Measurements from ENCODE around the gene CNKSR3. TPM values are rescaled to one million over a fixed set of nuclear protein-coding genes. Genes with fewer than 3 reads are reported as not detected.

CNKSR3 gene
- total and polyA plus RNA-seq, 2 of the 8 experiments (the other 6 are each of a cell fraction or from before 2014, with no cell fraction given) = 1.2 to 6.2 TPM

DNA sequence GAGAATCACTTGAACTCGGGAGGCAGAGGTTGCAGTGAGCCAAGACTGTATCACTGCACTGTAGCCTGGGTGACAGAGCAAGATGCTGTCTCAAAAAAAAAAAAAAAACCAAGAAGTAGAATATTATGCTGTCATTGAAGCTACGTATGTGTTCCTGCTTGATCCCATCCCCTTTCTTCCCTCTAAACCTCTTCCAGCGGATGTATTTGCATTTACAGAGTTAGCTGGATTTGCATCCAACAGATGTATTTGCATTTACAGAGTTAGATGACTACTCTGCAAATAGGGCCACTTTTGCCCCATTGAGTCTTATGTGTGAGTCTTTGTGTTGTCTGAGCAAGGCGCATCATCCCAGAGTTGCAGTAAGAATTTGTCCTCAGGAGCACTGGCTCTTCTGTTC, 128.9 kb downstream of the CNKSR3 start:
- Histone ChIP-seq H2BK5ac (ENCODE audit: low read depth, low read length) (no peak overlapping the region), H3K9me3 (ENCODE audit: insufficient read depth in 2 of 2, low read depth in 1 of 2, low read length in 1 of 2) (no peaks in the 10 kb centered on the region), H3K4me2 (ENCODE audit: insufficient read depth in 1 of 2, low read depth in 2 of 2, low read length in 2 of 2) (no peak overlapping the region), H3K79me1 (ENCODE audit: low read depth, low read length) (no peaks in the 10 kb centered on the region), H2AFZ (ENCODE audit: low read length) (no peak overlapping the region), H3K23ac (ENCODE audit: insufficient read length) (no peak overlapping the region), H3K9ac (replicated peaks in 1 of 4; ENCODE audit: extremely low read depth in 1 of 4, low read depth in 3 of 4, low read length in 3 of 4) (no peak overlapping the region), H2BK20ac (ENCODE audit: low read length) (no peak overlapping the region), H4K8ac (ENCODE audit: extremely low read depth, insufficient read depth, low read length) (no peak overlapping the region), H2AK5ac (ENCODE audit: low read depth, low read length) (no peak overlapping the region), H4K91ac (replicated peaks; ENCODE audit: insufficient read length, low read length) (no peak overlapping the region), H3K27ac (ENCODE audit: low read depth, low read length) (no peak overlapping the region), H4K20me1 (replicated peaks in 1 of 2; ENCODE audit: control insufficient read depth in 1 of 2, insufficient read depth in 2 of 2, low read length in 2 of 2) (no peaks in the 10 kb centered on the region), H3K23me2 (ENCODE audit: low read depth, low read length) (no peaks in the 10 kb centered on the region), H3K27me3 (replicated peaks in 1 of 4; ENCODE audit: control insufficient read depth in 3 of 4, extremely low read depth in 1 of 4, insufficient read depth in 3 of 4, low read length in 3 of 4) (no peaks in the 10 kb centered on the region), H3K36me3 (ENCODE audit: control insufficient read depth in 2 of 4, insufficient read depth in 4 of 4, low read length in 3 of 4) (no peaks in the 10 kb centered on the region), H4K5ac (ENCODE audit: insufficient read length, low read depth, low read length) (no peak overlapping the region), H3K18ac (ENCODE audit: extremely low read depth, low read length) (no peak overlapping the region), H2BK15ac (ENCODE audit: low read length) (no peak overlapping the region), H2BK12ac (ENCODE audit: low read depth, low read length) (no peak overlapping the region), H3K4me1 (replicated peaks in 1 of 4; ENCODE audit: control insufficient read depth in 3 of 4, insufficient read depth in 4 of 4, low read length in 3 of 4) (0 out of 7 replicates have a peak, but pooled peaks cover 0 to 3% (median 0%) of the 10 kb centered on the region in 4 experiments), H3K14ac (ENCODE audit: insufficient read length) (no peak overlapping the region), H3K56ac (replicated peaks; ENCODE audit: insufficient read length, low read depth, low read length) (no peak overlapping the region), H3K4me3 (ENCODE audit: extremely low read depth in 1 of 4, insufficient read depth in 2 of 4, low read depth in 3 of 4, low read length in 4 of 4) (no peak overlapping the region), H3K79me2 (ENCODE audit: control insufficient read depth in 1 of 2, insufficient read depth in 2 of 2, low read length in 2 of 2) (no peaks in the 10 kb centered on the region), H3K4ac (replicated peaks; ENCODE audit: insufficient read length, low read depth, low read length) (no peak overlapping the region), H2BK120ac (replicated peaks; ENCODE audit: low read depth, low read length) (no peak overlapping the region)
- DNase-seq (ENCODE audit: low read depth in 1 of 2, low spot score in 2 of 2) (no peak), FAIRE-seq (no peak)
- WGBS, 2 experiments (ENCODE audit: extremely low coverage in 1 of 2, insufficient coverage in 1 of 2, insufficient read length in 1 of 2, insufficient replicate concordance in 2 of 2, low coverage in 1 of 2, low lambda C conversion rate in 2 of 2, missing lambda C conversion rate in 1 of 2) = 83% methylated on average over 4 of the region's 4 CpGs; no CpG with 5 or more reads in 1 of the 2 experiments
- POLR2A ChIA-PET (ENCODE audit: partially characterized antibody) = no interaction called here
- CTCF ChIA-PET (ENCODE audit: partially characterized antibody) = interaction anchor here (0.6 to 1.4 kb wide), 2 partner anchors 10 to 270 kb away, joined by 3 to 4 read pairs; no protein-coding TSS in a partner anchor
- no peak for TF ChIP-seq ASH2L (IDR thresholded peaks at IDR 0.05; ENCODE audit: low read length)
- TF ChIP-seq, protein P1, sequence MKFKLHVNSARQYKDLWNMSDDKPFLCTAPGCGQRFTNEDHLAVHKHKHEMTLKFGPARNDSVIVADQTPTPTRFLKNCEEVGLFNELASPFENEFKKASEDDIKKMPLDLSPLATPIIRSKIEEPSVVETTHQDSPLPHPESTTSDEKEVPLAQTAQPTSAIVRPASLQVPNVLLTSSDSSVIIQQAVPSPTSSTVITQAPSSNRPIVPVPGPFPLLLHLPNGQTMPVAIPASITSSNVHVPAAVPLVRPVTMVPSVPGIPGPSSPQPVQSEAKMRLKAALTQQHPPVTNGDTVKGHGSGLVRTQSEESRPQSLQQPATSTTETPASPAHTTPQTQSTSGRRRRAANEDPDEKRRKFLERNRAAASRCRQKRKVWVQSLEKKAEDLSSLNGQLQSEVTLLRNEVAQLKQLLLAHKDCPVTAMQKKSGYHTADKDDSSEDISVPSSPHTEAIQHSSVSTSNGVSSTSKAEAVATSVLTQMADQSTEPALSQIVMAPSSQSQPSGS (IDR thresholded peaks at IDR 0.05; ENCODE audit: low read length) = no peak
- TF ChIP-seq JUND (IDR thresholded peaks at IDR 0.05; ENCODE audit: low read length) = no peak
